Esophagus mucosa (tissue), 1 donor: Measurements from ENCODE around the gene THSD7A. TPM values are rescaled to one million over a fixed set of nuclear protein-coding genes. Genes with fewer than 3 reads are reported as not detected.
"Not testable (repeated sequence)": the region's sequence is repeated elsewhere in the genome, so short reads cannot be mapped to it uniquely, and the experiment has no call there.

Experiments
- ATAC-seq: fragments of 200-7000 bp; cut with Tn5 transposase; one replicate; pipeline ENCODE4 v1.9.1; 2020
- total RNA-seq: library from RNA; stranded (reverse); gene quantifications from one replicate; pipeline ENCODE4 v1.2.4, GENCODE V29; 2023
- donor health status: DM: yes; HTN: yes; CAD: no.

Gene THSD7A
- total RNA-seq, 1 donor from 2014 or later: 1.00 TPM

DNA sequence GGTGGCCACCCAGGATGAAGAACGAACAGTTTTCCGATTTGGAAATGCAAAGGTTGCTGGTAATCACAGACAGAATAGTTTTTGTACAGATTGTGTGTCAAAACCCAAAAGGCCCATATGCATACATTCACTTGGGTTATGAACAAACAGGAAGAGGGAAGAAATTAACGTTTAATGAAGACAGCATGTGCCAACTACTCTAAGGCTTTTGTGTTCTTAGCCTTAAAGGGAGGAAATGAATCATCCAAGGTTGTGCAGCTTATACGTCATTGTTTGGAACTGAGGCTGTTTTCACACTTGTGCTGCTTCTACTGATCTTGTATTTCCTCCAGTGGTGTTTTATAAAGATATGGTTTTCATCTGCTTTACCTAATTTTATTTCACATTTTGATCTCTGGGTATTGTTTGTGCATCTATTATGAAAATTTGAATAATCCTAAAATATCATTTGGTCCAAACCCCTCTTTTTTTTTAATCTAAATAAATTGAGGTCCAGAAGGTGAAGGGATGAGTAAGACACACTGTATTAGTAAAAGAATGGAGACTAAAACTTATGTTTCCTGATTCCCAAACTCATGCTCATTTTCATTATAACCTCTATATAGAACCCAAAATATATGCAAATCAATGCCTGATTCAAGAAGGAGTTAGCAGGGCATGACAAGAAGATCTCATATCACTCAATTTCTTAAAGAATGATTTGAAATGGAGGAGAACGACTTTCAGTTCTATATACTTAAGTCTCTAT lies 373.1 kb downstream of the THSD7A start:
- peak; percentile 83 for ATAC-seq

DNA sequence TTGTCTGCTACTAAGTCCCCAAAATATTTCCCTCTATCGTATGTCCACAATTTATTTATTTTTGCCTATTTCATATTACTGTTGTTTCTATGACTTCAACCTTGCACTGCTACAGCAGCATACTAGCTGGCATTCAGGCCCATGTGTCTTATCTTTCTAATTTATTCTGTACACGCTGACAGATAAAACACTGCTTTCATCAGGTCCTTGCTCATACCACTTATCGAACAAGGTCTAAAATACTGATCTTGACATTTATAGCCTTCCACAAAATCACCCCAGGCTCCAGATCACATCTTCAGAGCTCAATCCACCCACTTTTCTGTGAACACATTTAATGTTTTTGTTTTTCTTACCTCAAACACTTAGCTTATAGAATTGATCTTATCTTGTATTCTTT lies 374.6 kb downstream of the THSD7A start:
- no peak for ATAC-seq

DNA sequence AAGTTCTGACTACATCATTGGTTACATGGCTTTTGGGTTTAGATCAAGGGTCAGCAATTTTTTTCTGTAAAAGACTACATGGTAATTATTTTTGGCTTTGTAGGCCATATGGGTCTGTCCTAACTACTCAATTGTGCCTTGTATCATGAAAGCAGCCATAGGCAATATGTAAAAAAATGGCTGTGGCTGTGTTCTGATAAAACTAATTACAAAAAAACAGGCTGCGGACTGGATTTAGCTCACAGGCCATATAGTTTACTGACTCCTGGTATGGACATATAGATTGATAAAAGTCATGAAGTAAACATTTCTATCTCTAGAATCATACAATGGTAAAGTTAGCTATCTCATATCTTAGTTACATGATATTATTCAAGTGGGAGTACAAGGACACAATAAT lies 375.4 kb downstream of the THSD7A start:
- no peak for ATAC-seq

DNA sequence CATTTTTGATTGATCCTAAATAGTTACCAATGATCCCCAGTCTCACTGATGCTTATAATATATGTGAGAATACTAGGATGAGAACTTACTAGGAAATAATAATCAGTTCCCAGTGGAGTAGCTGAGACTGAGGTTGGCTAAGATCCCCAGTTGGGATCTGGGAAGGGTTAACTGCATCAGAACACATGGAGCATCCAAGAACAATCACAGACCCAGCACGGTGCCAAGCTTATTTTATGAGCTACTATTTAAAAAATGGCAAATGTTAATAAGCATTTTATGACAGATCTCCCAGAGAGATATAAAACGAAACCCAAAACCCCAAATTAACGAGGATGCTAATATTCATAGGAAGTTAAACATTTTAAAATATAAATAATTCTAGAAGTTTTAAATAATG lies 379.5 kb downstream of the THSD7A start:
- no peak for ATAC-seq

DNA sequence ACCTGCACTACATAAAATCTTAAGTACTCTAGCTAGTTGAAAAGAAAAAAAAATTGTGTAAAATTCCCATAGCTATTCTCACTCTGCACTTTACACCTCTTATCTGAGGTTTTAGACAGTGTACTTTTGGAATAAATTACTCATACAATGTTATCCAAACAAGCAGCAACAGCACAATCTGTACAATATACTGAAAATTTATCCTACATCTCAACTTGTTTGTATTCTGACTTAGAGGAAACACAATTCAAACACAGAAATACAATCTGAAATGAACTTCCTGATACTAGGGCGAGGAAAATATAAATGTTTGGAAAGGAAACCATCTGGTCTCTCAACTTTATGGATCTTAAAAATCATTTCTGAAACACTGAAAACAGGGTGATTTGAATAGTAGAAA lies 381.7 kb downstream of the THSD7A start:
- no peak for ATAC-seq

DNA sequence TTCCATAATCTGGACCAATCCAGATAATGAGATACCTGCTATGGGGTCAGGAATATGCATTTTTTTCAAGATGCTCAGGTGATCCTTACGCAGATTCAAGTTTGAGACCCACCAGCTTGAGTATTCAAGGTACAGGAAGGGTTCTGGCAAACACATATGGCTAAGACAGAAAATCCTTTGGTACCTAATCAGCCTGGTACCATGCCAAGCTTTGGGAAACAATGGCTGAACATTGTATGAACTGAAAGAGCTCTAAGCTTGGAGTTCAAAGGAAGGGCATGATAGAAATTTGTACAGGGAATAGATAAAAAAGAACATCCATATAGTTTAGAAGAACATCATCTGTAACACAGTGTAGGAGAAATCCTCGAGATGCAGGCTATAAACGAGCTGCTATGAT lies 382.7 kb downstream of the THSD7A start:
- no peak for ATAC-seq

DNA sequence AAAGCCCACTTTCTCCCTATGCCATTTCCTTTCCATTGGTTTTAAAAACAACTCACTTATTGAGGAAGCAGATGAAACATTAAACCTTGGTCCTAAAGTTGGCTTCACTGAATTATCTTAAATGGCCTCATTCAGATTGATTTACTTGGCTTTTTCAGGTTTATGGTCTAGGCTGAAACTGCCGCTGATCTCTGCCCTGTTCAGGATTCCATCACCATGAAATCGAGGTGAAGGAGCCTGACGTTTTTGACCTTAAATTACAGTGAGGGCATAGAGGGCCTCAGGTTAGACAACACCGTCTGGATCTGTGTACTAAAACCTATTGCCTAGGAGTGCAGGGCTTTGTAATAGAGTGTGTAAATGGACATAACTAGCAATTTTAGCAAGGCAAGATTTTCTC lies 383.7 kb downstream of the THSD7A start:
- no peak for ATAC-seq

DNA sequence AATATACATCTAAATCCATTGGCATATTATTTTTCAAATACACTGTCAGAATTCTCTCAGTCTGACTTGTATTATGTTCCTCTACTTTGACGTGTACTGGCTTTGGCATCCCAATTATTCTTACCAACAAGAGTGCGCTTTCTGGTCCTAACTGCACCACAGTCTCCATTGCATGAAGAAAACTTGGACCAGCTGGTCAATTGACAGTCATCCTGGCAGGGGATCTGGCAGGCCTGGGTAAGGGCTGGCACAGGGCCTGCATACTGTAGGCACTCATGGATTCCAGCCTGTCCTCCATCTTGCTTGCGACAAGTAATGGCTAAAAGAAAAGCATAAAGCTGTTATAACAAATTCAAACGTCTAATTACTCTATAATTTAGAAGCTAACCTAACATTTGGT lies 384.9 kb downstream of the THSD7A start:
- no peak for ATAC-seq

DNA sequence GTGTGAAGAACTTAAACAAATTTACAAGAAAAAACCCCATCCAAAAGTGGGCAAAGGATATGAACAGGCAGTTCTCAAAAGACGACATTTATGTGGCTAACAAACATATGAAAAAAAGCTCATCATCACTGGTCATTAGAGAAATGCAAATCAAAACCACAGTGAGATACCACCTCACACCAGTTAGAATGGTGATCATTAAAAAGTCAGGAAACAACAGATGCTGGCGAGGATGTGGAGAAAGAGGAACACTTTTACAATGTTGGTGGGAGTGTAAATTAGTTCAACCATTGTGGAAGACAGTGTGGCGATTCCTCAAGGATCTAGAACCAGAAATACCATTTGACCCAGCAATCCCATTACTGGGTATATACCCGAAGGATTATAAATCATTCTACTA lies 388.1 kb downstream of the THSD7A start:
- not testable (repeated sequence) for ATAC-seq

DNA sequence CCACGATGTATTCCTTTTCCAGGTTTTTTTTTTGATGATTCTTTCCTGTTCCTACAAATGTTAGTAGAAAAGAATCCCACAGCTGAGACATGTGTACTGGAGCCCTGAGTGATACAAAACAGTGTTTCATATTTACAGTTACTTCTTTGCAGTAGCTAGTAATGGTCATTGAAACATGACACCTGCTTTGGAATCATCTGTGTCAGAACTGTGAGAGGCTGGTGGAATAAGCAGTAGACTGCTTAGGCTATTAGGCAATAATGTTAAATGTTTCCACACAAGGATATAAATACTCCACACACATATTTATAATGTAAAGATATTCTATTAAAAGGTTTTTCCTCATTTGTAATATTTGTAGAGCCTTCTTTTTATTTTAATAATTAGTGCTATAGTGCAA lies 394.0 kb downstream of the THSD7A start:
- ATAC-seq: no peak

DNA sequence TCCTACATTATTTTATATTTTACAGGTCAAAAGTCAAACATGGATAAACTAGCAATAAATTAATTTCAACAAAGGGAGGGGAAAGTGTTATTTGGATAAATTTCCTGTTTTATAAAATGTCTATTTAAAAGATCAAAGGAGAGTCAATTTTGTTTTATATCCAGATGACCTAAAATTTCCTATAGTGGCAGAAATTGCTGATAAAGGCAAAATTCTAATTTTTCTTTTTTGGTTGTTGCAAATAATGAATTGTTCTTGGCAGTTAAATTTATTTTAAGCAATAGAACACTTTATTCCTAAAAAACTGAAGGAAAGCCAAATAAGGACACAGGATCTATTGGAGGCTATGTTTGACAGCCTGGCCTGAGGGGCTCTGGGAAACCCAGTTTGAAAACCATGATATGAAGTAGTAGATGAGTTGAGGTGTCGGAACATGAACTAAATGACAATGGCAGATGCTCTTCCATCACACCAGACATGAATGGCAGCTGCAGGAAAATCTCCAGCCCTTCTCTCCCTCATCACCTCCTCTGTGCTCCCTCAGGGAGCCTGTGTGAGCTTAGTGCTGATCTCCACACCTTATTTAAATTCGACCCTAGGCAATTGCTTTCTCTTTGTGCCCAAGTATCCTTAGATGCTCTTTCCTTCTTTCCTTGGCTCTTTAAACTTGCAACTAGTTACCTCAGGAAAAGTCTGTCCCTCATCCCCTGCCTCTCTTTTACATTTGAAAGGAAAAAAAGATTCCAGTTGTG lies 395.0 kb downstream of the THSD7A start:
- ATAC-seq: no peak

DNA sequence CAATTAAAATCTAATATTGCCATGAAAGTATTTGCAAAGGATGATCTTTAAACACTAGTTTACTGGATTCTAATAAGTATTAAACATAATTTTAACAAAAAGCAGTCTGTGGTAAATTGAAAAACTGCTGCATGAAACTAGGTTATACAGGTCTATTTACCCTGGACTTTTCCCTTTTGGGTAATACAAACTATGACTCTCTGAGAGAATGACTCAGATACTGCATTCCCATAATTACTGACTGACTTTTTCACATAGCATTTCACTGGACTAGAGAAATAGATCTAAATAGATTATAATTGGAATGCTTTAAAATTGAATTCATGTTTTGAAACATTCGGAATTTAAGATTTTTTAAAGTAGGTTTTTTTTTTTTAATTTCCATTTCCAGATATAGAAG lies 395.7 kb downstream of the THSD7A start:
- no peak for ATAC-seq

DNA sequence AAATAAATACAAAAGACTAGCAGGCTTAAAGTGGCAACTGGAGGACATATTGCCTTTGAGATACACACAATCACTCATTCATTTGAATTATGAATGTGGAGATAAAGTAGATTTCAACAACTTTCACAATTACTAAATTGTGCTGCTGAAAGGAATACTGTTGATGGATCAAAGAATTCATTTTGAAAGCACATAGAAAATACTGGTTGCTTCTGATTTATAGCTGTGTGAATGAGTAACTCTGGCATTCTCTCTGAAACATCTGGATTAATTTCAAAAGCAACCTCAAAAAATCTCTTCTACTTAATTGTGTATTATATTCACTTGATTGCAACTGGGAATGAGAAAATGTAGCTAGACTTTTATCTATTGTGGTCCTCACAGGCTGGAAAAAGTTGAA lies 397.6 kb downstream of the THSD7A start:
- ATAC-seq: no peak

DNA sequence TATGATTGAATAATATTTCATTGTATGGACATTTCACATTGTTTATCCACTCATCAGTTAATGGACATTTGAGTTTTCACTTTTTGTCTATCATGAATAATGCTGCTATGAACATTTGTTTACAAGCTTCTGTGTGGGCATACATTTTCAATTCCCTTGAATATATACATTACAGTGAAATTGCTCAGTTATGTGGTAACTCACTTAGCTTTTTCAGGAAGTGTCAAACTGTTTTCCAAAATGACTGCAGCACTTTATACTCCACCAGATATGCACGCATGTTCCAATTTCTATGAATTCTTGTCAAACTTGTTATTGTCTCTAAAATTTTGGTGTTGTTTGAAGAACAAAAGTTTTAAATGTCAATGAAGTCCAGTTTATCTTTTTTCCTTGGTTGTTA lies 401.2 kb downstream of the THSD7A start:
- ATAC-seq: no peak

DNA sequence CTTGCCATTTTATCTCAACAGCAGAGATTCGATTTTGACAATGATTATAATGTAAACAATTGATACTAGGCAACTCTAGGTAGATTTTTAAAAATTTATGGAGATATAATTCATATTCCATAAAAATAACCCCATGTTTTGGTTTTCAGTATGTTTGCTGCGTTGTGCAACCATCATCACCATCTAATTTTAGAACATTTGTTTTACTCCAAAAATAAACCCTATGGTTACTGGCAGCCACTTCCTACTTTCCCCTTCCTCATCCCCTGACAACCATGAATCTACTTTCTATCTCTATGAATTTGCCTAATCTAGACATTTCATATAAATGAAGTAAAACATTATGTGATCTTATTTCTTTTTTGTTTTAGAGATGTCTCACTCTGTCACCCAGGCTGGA lies 401.9 kb downstream of the THSD7A start:
- ATAC-seq: no peak

DNA sequence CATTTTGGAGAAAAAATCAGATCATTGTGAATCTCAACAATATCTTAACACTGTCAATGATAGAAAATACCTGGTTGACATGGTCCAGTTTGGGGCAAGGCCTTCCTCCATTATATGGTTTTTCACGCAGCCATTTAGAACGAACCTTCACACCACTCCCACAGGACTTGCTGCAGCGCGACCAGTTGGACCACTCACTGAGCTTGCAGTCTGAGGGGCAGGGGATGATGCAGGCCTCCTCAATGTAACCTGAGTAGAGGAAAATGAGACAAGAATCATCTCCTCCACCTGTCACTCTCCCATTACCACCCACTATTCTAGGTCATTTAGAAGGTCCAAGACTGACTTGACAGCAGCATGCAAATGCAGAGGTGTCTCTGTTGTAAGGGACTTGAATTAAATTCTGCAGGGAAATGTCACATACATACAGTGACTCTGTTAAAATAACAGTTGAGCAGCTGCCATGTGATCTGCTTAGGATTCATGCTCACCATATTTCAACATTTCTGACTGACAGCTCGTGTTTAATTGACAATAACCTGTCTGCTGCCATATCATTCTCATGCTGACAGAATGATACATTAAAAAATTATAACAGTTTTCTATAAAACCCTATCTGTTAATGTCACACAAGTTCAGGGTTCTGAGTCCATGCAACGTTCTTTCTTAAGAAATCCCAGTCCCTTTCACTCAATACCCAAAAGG lies 403.0 kb downstream of the THSD7A start:
- ATAC-seq: no peak

DNA sequence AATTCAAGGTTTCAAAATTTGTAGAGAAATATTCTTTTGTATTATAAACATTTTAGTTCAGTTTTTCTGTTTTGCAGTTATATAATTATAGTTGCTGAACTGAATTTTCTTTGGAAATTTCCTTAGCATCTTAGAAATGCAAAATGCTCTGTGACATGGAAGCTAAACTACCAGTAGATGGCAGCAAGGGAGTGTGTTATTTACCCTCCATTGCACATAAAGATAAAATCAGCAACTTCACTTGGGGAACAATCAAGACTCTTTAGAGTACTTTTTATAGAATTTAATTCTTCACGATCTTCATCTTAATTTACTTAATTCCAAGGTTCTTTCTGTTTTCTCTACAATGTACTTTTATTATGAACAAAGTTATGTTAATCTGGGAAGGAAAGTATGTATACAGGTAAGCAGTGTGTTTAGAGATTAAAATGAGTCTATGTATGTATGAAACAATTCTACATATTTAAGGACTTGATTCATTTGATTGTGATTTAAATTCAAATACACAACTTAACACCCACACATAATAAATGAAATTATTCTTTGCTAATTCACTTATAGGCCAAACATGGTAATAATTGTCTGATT lies 404.2 kb downstream of the THSD7A start:
- no peak for ATAC-seq

DNA sequence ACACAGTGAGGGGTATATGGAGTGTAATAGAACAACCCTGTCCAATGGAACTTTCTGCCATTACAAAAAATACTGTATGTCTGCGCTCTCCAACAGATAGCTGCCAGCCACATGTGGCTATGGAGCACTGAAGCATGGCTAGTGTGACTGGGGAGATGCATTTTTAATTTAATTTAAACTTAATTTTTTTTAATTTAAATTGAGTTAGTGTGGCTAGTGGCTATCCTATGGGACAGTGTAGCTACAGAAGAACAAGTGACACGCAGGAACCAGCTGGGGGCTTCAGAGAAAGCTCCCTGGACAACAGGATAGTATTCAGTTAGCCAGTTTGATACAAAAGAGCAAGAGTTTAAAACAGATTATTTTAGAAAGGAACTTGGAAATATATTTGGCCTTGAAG lies 408.0 kb downstream of the THSD7A start:
- ATAC-seq: no peak

DNA sequence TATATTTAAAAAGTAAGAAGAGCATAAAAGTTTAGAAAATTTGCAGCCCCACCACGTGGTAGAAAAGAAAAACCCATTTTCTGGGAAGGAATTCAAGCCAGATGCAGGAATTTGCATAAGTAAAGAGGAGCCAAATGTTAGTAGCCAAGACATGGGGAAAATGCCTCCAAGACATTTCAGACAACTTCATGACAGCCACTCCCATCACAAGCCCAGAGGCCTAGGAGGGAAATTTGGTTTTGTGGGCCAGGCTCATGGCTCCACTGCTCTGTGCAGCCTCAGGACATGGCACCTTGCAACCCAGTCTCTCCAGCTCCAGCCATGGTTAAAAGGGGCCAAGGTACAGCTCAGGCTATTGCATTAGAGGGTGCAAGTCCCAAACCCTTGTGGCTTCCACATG lies 411.9 kb downstream of the THSD7A start:
- no peak for ATAC-seq

DNA sequence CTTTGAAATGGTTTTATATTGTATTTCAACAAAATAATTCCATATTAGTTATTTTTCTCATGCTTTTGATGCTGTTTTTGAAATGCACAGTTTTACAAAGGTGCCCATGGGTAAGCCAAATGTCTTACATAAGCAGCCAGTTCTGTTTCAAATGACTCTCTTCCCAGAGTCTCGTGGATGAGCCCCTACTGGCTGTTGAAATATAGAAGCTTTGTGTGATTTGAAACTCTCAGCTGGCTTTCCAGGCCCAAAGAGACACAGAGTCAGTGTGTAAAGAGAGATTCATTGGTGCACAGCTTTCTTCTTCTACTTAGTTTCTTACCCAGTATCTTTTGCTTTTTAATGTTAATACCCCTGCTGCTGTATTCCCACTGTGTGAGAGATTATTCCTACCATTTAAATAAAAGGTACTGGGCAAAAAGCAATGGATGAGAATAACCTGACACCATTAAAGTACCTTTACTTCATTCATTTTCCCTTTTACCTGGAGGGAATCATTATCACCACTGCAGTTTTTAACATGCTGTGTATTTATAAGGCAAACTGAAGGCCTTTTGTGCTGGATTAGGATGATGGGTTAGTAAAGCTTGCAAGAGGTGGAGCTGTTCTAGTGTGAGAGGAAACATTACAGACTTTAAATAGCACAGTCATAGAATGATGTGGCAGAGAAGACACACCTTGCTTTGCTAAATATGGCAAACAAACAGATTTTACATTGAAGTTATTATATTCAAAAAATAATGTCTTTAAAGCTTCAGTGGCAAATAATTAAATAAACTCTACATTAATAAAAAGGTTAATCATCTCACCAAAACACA lies 415.1 kb downstream of the THSD7A start:
- ATAC-seq: no peak

DNA sequence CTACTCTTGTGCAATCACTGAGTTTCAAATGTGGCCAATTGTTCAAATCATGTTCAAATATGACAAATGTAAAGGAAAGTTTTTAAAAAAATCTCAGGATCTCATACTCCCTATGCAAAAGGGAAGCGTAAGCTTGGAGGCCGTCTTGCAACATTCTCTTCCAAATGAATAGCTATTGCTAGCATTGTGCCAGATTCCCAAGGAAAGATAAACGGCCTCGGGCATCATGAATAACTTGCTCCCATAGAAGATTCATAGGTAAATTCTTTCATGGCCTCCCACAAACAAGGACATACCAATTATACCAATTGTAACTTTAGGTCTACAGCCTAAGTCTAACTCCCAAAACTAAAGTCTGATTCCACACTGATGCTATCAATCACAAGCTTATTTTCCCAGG lies 416.9 kb downstream of the THSD7A start:
- ATAC-seq: no peak

DNA sequence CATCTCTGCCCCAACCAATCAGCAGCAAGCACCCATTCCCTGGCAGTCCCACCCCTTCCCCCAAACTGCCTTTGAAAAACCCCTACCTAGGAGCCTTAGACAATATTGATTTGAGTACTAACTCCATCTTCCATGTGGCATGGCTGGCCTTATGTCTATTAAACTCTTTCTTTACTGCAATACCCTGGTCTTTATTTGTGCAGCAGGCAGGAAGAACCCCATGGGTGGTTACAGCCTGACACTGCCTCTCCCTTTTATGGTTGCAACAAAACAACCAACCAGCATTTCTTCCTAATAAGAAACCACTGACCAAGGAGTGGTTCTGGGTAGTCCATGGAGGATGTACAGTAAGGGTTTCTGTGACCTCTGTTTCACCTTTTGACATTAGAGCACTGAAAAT lies 418.1 kb downstream of the THSD7A start:
- no peak for ATAC-seq

DNA sequence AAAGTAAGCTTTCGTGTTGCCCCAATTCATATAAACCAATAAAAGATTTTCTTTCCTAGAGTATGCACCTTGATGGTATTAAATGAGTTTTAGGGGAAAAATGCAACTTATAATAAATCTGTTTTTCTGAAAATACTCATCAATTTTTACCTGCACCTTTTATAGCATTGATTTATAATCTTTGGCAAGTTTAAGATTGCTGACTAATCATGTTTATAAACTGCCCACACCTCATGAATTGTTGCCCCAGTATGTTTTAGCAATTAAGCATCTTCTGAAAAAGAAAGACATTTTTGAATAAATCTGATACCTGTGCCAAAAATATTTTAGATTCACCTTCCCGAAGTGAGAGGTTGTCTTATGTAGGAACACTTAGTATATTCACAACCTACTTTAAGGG lies 420.0 kb downstream of the THSD7A start:
- ATAC-seq: no peak
